OCI-LY3 (cell line): Measurements from ENCODE around the gene BBX.

ENCODE experiments used
- EZH2phosphoT487 ChIP-seq: fragments of 200-600 bp; shearing (Covaris generic); IDR thresholded peaks from 2 replicates; pipeline ENCODE4 v1.6.1; 2018; ENCODE audit warnings: antibody characterized with exemption, mixed run types, low read depth
- TF ChIP-seq, protein P1 (sequence below): fragments of 200-600, 300-600 bp; sonication (generic); IDR thresholded peaks from 2 replicates; pipeline ENCODE4 v1.5.1; 2014; ENCODE audit warnings: antibody characterized with exemption, low read length, low read depth

DNA sequence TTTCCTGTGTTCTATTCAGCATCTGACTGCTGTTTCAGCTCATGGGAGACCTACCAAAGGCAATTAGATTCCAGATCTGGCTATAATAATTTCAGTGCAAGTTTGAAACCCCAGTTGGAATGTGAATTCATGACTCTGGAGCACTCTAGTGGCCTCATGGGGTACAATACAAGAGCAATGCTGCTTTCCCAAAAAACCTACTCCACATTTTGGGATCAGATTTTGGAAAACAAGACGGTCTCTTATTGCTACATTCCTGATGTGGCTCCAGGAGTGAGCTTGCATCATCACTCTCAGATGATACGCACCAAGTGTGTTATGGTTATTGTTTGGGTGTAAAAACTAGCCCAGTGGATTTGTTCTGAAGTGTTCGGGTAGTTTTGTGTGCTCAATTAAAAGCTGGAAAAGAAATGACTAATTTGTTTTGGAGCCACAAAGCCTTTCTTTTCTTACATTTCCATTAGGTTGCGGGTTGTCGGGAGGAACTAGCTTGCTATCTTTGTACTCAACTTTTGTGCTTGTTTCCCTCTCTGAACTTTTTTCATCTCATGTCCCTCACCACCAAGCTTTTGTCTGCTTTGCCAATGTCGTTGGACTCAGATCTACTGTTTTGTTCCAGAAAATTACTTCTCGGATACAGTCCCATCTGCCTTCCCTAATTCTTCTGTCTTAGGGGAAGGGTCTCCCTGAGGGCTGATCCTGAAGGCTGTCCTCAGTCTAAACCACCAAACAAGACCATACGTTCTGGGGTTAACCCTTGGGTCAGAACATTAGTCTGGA, 272.1 kb downstream of the BBX start:
- TF ChIP-seq, protein P1, sequence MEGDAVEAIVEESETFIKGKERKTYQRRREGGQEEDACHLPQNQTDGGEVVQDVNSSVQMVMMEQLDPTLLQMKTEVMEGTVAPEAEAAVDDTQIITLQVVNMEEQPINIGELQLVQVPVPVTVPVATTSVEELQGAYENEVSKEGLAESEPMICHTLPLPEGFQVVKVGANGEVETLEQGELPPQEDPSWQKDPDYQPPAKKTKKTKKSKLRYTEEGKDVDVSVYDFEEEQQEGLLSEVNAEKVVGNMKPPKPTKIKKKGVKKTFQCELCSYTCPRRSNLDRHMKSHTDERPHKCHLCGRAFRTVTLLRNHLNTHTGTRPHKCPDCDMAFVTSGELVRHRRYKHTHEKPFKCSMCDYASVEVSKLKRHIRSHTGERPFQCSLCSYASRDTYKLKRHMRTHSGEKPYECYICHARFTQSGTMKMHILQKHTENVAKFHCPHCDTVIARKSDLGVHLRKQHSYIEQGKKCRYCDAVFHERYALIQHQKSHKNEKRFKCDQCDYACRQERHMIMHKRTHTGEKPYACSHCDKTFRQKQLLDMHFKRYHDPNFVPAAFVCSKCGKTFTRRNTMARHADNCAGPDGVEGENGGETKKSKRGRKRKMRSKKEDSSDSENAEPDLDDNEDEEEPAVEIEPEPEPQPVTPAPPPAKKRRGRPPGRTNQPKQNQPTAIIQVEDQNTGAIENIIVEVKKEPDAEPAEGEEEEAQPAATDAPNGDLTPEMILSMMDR: peak; percentile 48
- TF ChIP-seq EZH2phosphoT487: no peak
